HCT116 (cell line): ENCODE data around the gene ADCK2. TPM values are rescaled to one million over a fixed set of nuclear protein-coding genes. Genes with fewer than 3 reads are reported as not detected.

Source experiments
- ATAC-seq: fragments of 200-7000 bp; cut with Tn5 transposase; 2 replicates; pipeline ENCODE4 v1.9.1; 2020; ENCODE audit warnings: mild to moderate bottlenecking, moderate library complexity
- BruUV-seq: library from RNA; stranded (reverse); fragments of 400-500 nt; replicated peaks from 2 replicates; lab custom pipeline; 2021; lab: Mats Ljungman, UMichigan
- CTCF ChIA-PET: fragments of 300-600 bp; sonication (Branson Sonifier 250); formaldehyde crosslinking; loops from one replicate; lab custom pipeline; 2021; ENCODE audit warnings: antibody characterized with exemption; lab: Charles Lee
- POLR2A ChIA-PET: fragments of 300-600, 350-600 bp; sonication (Branson Sonifier 250); formaldehyde crosslinking; loops from one replicate; lab custom pipeline; 2021; ENCODE audit warnings: antibody characterized with exemption; lab: Charles Lee
- RAD21 ChIA-PET, 2 experiments: fragments of 300-600 bp; sonication (Branson Sonifier 250); formaldehyde crosslinking; loops; one replicate each; lab custom pipeline; 2023; ENCODE audit warnings: low total read pairs in 2 of 2; ENCODE audit not compliant: uncharacterized antibody in 2 of 2, unreplicated experiment in 2 of 2, low non-redundant PET in 1 of 2; lab: Charles Lee
- DNase-seq: peaks from one replicate; pipeline ENCODE4 v3.0.0-alpha.2; 2010; ENCODE audit warnings: low read depth, low spot score
- H2AFZ ChIP-seq: fragments of 200-600 bp; shearing (Covaris generic), sonication (generic); 2 replicates; pipeline ENCODE4 v1.6.1; 2017; ENCODE audit warnings: low read depth, mixed run types, mixed read lengths, antibody characterized with exemption, low read length; ENCODE audit not compliant: poor library complexity, severe bottlenecking
- H3K27ac ChIP-seq: 2 replicates; pipeline ENCODE4 v1.5.1; 2012; ENCODE audit warnings: low read depth, low read length
- H3K27me3 ChIP-seq: fragments of 200-600 bp; sonication (generic); 2 replicates; pipeline ENCODE4 v1.6.1; 2016; ENCODE audit warnings: mixed run types, low read length, mixed read lengths; ENCODE audit not compliant: insufficient read depth
- H3K36me3 ChIP-seq, 2 experiments: fragments of 200-500 bp in 1 of 2; fragments of 200-600 bp in 1 of 2; sonication (Bioruptor generic) in 1 of 2; sonication (generic) in 1 of 2; 2 replicates each; pipeline versions ENCODE4 v1.5.1 to v1.6.1; 2014 to 2016; ENCODE audit warnings: low read length in 2 of 2, inconsistent platforms in 1 of 2, mixed read lengths in 1 of 2, mixed run types in 1 of 2; ENCODE audit not compliant: insufficient read depth in 2 of 2, control insufficient read depth in 1 of 2
- H3K4me1 ChIP-seq, 2 experiments: fragments of 200-600 bp in 1 of 2; sonication (generic) in 1 of 2; 2 replicates each; pipeline versions ENCODE4 v1.5.1 to v1.6.1; 2012 to 2017; ENCODE audit warnings: low read length in 2 of 2, inconsistent platforms in 1 of 2, mild to moderate bottlenecking in 1 of 2, mixed read lengths in 1 of 2, mixed run types in 1 of 2, moderate library complexity in 1 of 2; ENCODE audit not compliant: insufficient read depth in 2 of 2, control insufficient read depth in 1 of 2
- H3K4me2 ChIP-seq: fragments of 200-600 bp; sonication (generic); 2 replicates; pipeline ENCODE4 v1.6.1; 2017; ENCODE audit warnings: mixed run types, low read length, mixed read lengths
- H3K4me3 ChIP-seq, 2 experiments: fragments of 200-600 bp in 1 of 2; sonication (generic) in 1 of 2; replicated peaks in 1 of 2; 2 replicates each; pipeline ENCODE4 v1.5.1; 2011 to 2016; ENCODE audit warnings: low read length in 2 of 2, control low read depth in 1 of 2, low read depth in 1 of 2, mild to moderate bottlenecking in 1 of 2, mixed read lengths in 1 of 2, mixed run types in 1 of 2
- H3K79me2 ChIP-seq: fragments of 200-600 bp; sonication (generic); 2 replicates; pipeline ENCODE4 v1.6.1; 2017; ENCODE audit warnings: mild to moderate bottlenecking, mixed run types, low read length, moderate library complexity, mixed read lengths; ENCODE audit not compliant: insufficient read depth
- H3K9ac ChIP-seq: fragments of 200-600 bp; sonication (generic); 2 replicates; pipeline ENCODE4 v1.6.1; 2016; ENCODE audit warnings: low read length, mixed read lengths
- H3K9me2 ChIP-seq: fragments of 200-600 bp; sonication (generic), shearing (Covaris generic); 2 replicates; pipeline ENCODE4 v1.6.1; 2017; ENCODE audit warnings: mixed run types, mild to moderate bottlenecking, moderate library complexity; ENCODE audit not compliant: insufficient read depth
- H3K9me3 ChIP-seq, 2 experiments: fragments of 200-500 bp in 1 of 2; fragments of 200-600 bp in 1 of 2; sonication (Bioruptor generic) in 1 of 2; sonication (generic) in 1 of 2; 2 replicates each; pipeline ENCODE4 v1.6.1; 2014 to 2017; ENCODE audit warnings: low read length in 2 of 2, mixed read lengths in 2 of 2, inconsistent platforms in 1 of 2, low read depth in 1 of 2, mild to moderate bottlenecking in 1 of 2, mixed run types in 1 of 2, moderate library complexity in 1 of 2; ENCODE audit not compliant: control insufficient read depth in 1 of 2, insufficient read depth in 1 of 2
- H4K20me1 ChIP-seq: fragments of 200-600 bp; sonication (generic), shearing (Covaris generic); 2 replicates; pipeline ENCODE4 v1.6.1; 2017; ENCODE audit warnings: mixed run types, mild to moderate bottlenecking, moderate library complexity; ENCODE audit not compliant: insufficient read depth
- CBX3 ChIP-seq: IDR thresholded peaks from 2 replicates; pipeline ENCODE4 v1.6.1; 2012; ENCODE audit warnings: low read depth
- CEBPB ChIP-seq: IDR thresholded peaks from 2 replicates; pipeline ENCODE4 v1.6.1; 2012; ENCODE audit warnings: low read depth
- CTCF ChIP-seq, 3 experiments: fragments of 200-600 bp in 1 of 3; sonication (generic) in 1 of 3; IDR thresholded peaks in 2 of 3; conservative IDR thresholded peaks in 1 of 3; 2 replicates each; pipeline ENCODE4 v1.5.1; 2012 to 2017; ENCODE audit warnings: low read depth in 2 of 3, low read length in 2 of 3, antibody characterized with exemption in 1 of 3, borderline replicate concordance in 1 of 3, control low read depth in 1 of 3, mild to moderate bottlenecking in 1 of 3, mixed read lengths in 1 of 3, mixed run types in 1 of 3, moderate library complexity in 1 of 3; ENCODE audit not compliant: insufficient read depth in 1 of 3
- EGR1 ChIP-seq: IDR thresholded peaks from 2 replicates; pipeline ENCODE4 v1.6.1; 2012; ENCODE audit warnings: low read depth
- ELF1 ChIP-seq: IDR thresholded peaks from 2 replicates; pipeline ENCODE4 v1.6.1; 2012; ENCODE audit warnings: low read depth, borderline replicate concordance
- FOSL1 ChIP-seq: IDR thresholded peaks from 2 replicates; pipeline ENCODE4 v1.6.1; 2012; ENCODE audit warnings: low read depth
- JUND ChIP-seq: IDR thresholded peaks from 2 replicates; pipeline ENCODE4 v1.6.1; 2012
- POLR2A ChIP-seq: IDR thresholded peaks from 2 replicates; pipeline ENCODE4 v1.7.0; 2011; ENCODE audit warnings: borderline replicate concordance; ENCODE audit not compliant: insufficient read depth, insufficient read length; ENCODE audit errors: extremely low read depth
- POLR2AphosphoS5 ChIP-seq: IDR thresholded peaks from 2 replicates; pipeline ENCODE4 v1.6.1; 2011; ENCODE audit warnings: mild to moderate bottlenecking, low read depth, low read length, moderate library complexity
- ZBTB33 ChIP-seq: IDR thresholded peaks from 2 replicates; pipeline ENCODE4 v1.6.1; 2011; ENCODE audit warnings: mild to moderate bottlenecking, low read length, moderate library complexity; ENCODE audit not compliant: insufficient replicate concordance; ENCODE audit errors: extremely low read depth
- ZFX ChIP-seq: fragments of 450-650 bp; IDR thresholded peaks from 2 replicates; pipeline ENCODE4 v1.6.1; 2017
- ZNF274 ChIP-seq: fragments of 200-500 bp; sonication (Bioruptor generic); IDR thresholded peaks from 2 replicates; pipeline ENCODE4 v1.6.1; 2014; ENCODE audit warnings: mild to moderate bottlenecking, low read depth, low read length, inconsistent platforms
- intact Hi-C: fragments of 100-400 bp; cut with micrococcal nuclease; formaldehyde crosslinking; loops from 2 replicates; pipeline ENCODE4 v1.10.0; 2022
- total RNA-seq: library from RNA; stranded (reverse); gene quantifications from one replicate; pipeline ENCODE4 v1.2.1, GENCODE V29; 2021; ENCODE audit not compliant: unreplicated experiment

The ADCK2 gene
- total RNA-seq, 1 experiment from 2014 or later: 16.9 TPM

GRCh38 chr7:140625908-140626868 is 46.6 kb upstream of the ADCK2 start:
- Histone ChIP-seq H3K27me3 (no peaks in the 10 kb centered on the region), H4K20me1 (no peaks in the 10 kb centered on the region), H3K4me3 (no peak overlapping the region), H3K27ac (no peak overlapping the region), H3K9ac (no peak overlapping the region), H3K9me3 (no peaks in the 10 kb centered on the region), H3K36me3 (no peaks in the 10 kb centered on the region), H3K4me1 (peaks cover 0 to 18% of the 10 kb centered on the region in 2 experiments; a peak in 2 of 4 replicates), H3K4me2 (peak overlapping the region; percentile 40), H2AFZ (peak overlapping the region; percentile 66), H3K79me2 (no peaks in the 10 kb centered on the region), H3K9me2 (no peaks in the 10 kb centered on the region)
- CTCF ChIA-PET: interaction anchor here (0.7 kb wide), 1 partner anchor 108 kb away, joined by 3 read pairs; no protein-coding TSS in a partner anchor
- BruUV-seq: no TSS peak
- peak; percentile 63 for ATAC-seq
- no peak for DNase-seq
- intact Hi-C loops: no loop called here
- RAD21 ChIA-PET: no interaction called here
- POLR2A ChIA-PET: interaction anchor here (0.5 kb wide), 1 partner anchor 942 kb away, joined by 3 read pairs; no protein-coding TSS in a partner anchor
- no peak for TF ChIP-seq ZNF274
- TF ChIP-seq CEBPB: no peak
- TF ChIP-seq ELF1: no peak

- H3K9me2 ChIP-seq: no peaks in the 10 kb centered on the region
- no peak for TF ChIP-seq ZFX
- TF ChIP-seq CTCF (IDR thresholded peaks at IDR 0.05 in 2 of 3, conservative IDR thresholded peaks at IDR 0.05 in 1 of 3; ENCODE audit: borderline replicate concordance in 1 of 3, insufficient read depth in 1 of 3, low read depth in 2 of 3, low read length in 2 of 3): no peak
- no peak for TF ChIP-seq FOSL1
- no peak for TF ChIP-seq EGR1
- no peak for TF ChIP-seq ZBTB33
- TF ChIP-seq ZNF274: no peak
- TF ChIP-seq JUND: no peak
- no peak for TF ChIP-seq CBX3
- TF ChIP-seq CEBPB: no peak
- TF ChIP-seq POLR2A: no peak
- TF ChIP-seq POLR2AphosphoS5: no peak
- TF ChIP-seq, all 23 proteins: peak for 0
- ChIA-PET POLR2A (no interaction called here), CTCF (no interaction called here), RAD21 (no interaction called here)
- no TSS peak for BruUV-seq
- Histone ChIP-seq H3K27me3 (no peaks in the 10 kb centered on the region), H3K79me2 (no peaks in the 10 kb centered on the region), H3K27ac (no peak overlapping the region), H3K4me1 (peaks cover 0 to 9% of the 10 kb centered on the region in 2 experiments; a peak in 2 of 4 replicates), H3K36me3 (no peaks in the 10 kb centered on the region), H3K4me3 (no peak overlapping the region), H3K9me3 (no peaks in the 10 kb centered on the region), H3K4me2 (no peak overlapping the region), H4K20me1 (no peaks in the 10 kb centered on the region), H3K9ac (no peak overlapping the region), H2AFZ (no peak overlapping the region)
- no peak for ATAC-seq
- no peak for DNase-seq
- intact Hi-C loops: no loop called here
Observed at GRCh38 chr7:140631021-140631420, 41.7 kb upstream of the ADCK2 start.
